ENCODE results near the gene CHAMP1. TPM values are rescaled to one million over a fixed set of nuclear protein-coding genes. Genes with fewer than 3 reads are reported as not detected.

The CHAMP1 gene
- total RNA-seq, 6 donors from 2014 or later, result 4.6 to 22.4 (median 18.0) TPM

DNA sequence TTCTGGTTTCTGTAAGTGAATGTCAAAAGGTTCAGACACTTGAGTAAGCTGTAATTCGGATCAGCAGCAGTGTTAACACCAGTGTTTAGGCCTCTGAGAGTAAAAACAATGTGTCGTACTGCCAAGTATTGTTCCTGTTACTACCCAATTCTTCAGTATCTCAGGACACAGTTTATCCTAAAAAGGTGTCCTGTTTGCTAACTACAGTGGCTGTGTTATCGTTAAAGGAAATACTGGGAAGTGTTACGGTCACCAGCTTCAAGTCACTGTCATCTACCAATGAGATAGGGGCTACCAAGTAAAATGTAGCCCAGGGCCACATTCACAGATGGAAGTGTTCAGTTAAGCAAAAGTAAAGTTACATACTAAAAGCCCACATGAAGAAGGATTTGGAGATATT is 35.2 kb upstream of the CHAMP1 start:
- ATAC-seq (ENCODE audit: low FRiP score in 2 of 2) (no peak), DNase-seq (no peak)
- peaks cover 17 to 29% (median 21%) of the 10 kb centered on the region in 4 donors for H3K4me1 ChIP-seq
- H3K4me3 ChIP-seq, result no peak overlapping the region
- 80 to 82% methylated on average over 4 of the region's 4 CpGs for WGBS, 2 donors
- H3K9me3 ChIP-seq, result no peaks in the 10 kb centered on the region
- TF ChIP-seq, protein P1, sequence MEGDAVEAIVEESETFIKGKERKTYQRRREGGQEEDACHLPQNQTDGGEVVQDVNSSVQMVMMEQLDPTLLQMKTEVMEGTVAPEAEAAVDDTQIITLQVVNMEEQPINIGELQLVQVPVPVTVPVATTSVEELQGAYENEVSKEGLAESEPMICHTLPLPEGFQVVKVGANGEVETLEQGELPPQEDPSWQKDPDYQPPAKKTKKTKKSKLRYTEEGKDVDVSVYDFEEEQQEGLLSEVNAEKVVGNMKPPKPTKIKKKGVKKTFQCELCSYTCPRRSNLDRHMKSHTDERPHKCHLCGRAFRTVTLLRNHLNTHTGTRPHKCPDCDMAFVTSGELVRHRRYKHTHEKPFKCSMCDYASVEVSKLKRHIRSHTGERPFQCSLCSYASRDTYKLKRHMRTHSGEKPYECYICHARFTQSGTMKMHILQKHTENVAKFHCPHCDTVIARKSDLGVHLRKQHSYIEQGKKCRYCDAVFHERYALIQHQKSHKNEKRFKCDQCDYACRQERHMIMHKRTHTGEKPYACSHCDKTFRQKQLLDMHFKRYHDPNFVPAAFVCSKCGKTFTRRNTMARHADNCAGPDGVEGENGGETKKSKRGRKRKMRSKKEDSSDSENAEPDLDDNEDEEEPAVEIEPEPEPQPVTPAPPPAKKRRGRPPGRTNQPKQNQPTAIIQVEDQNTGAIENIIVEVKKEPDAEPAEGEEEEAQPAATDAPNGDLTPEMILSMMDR (IDR thresholded peaks at IDR 0.05), result no peak
- TF ChIP-seq EP300 (IDR thresholded peaks at IDR 0.05), result no peak
- no peak for TF ChIP-seq POLR2A (IDR thresholded peaks at IDR 0.05)
- no peak for TF ChIP-seq POLR2AphosphoS5 (IDR thresholded peaks at IDR 0.05)
- peak overlapping the region in 2 of 4 donors; percentile 31 to 95 for H3K27ac ChIP-seq
- peaks cover 0 to 35% (median 8%) of the 10 kb centered on the region in 4 donors for H3K36me3 ChIP-seq
- H3K27me3 ChIP-seq, result no peaks in the 10 kb centered on the region

DNA sequence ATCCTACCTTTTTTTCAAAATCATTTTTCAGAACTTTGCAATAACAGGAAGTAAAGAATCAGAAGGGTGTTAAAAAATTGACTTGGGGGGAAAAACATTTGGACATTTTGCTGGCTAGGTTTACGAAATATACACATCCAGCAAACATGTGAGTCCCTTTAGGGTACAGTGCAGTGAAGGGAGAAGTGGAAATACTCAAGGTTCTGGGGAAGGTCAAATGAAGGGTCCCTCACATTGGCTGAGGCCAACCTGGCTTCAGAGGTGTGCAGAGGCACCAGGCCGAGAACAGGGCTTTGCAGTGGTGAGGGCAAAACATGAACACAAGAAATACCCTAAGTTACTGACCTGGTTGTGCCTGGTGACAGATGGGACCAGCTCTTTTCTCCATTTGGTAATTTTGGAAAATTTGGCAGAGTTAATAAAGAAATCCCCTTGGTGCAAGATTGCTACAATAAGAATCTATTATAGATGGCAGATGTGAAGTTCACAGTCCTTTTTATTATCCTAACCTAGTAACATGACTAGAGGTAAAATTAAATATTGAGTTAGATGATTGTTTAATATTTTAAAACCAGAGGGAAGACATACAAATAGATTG is 34.4 kb upstream of the CHAMP1 start:
- WGBS, 2 donors, result 70 to 87% methylated on average over 2 of the region's 2 CpGs
- Histone ChIP-seq H3K27me3 (no peaks in the 10 kb centered on the region), H3K36me3 (peaks cover 0 to 35% (median 8%) of the 10 kb centered on the region in 4 donors), H3K27ac (peak overlapping the region in 3 of 4 donors; percentile 95 to 98 (median 96)), H3K4me3 (no peak overlapping the region), H3K9me3 (no peaks in the 10 kb centered on the region), H3K4me1 (peaks cover 17 to 29% (median 21%) of the 10 kb centered on the region in 4 donors)
- ATAC-seq (ENCODE audit: low FRiP score in 2 of 2) (no peak), DNase-seq (no peak)
- TF ChIP-seq, protein P1 (IDR thresholded peaks at IDR 0.05), result no peak
- TF ChIP-seq POLR2AphosphoS5 (IDR thresholded peaks at IDR 0.05), result no peak
- no peak for TF ChIP-seq POLR2A (IDR thresholded peaks at IDR 0.05)
- TF ChIP-seq EP300 (IDR thresholded peaks at IDR 0.05), result no peak

DNA sequence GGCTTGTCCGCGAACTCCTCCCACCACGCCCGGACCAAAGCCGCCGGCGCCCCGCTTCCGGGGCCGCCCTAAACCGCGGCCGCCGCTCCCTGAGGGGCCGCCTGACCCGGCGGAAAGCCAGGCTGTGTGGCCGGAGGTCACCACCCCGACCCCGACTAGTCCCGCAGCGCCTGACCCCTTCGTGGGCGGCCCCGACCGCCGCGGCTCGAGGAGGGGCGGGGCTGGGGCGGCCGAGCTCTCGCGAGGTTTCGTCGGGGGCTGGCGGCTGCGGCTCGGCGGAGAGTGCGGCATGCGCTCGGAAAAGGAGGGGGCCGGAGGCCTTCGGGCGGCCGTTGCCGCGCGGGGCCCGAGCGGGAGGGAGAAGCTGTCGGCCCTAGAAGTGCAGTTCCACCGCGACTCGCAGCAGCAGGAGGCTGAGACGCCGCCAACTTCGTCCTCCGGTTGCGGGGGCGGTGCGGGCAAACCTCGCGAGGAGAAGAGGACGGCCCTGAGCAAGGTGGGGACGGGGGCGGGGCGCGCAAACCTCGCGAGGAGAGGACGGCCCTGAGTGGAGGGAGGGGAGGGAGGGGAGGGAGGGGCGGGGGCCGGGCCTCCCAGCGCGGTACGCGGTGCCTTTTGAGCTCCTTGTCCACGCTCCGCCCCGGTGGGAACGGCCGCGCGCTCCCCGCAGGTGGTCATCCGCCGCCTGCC is 32.8 kb upstream of the CHAMP1 start, which contains the start of gene UPF3A:
Gene UPF3A (plus strand): TSS at position 251 of the 690 bp plus-strand sequence. CDS start 39 bp downstream, at position 290.
- Histone ChIP-seq H3K9me3 (no peaks in the 10 kb centered on the region), H3K4me1 (peaks cover 17 to 29% (median 21%) of the 10 kb centered on the region in 4 donors), H3K36me3 (peaks cover 0 to 27% (median 5%) of the 10 kb centered on the region in 4 donors), H3K27me3 (no peaks in the 10 kb centered on the region), H3K4me3 (peak within 1 kb of the TSS; percentile 35 to 79 (median 74)), H3K27ac (peak within 1 kb of the TSS; percentile 95 to 99 (median 97))
- ATAC-seq (ENCODE audit: low FRiP score in 2 of 2) (peak; percentile 96), DNase-seq (peak; percentile 90 to 98)
- WGBS, 2 donors, result 0 to 1% methylated on average over 7 to 69 of the region's 89 CpGs
- TF ChIP-seq POLR2AphosphoS5 (IDR thresholded peaks at IDR 0.05) (peak; percentile 86 to 87), POLR2A (IDR thresholded peaks at IDR 0.05) (peak in 3 of 4 donors; percentile 72 to 90 (median 87)), EP300 (IDR thresholded peaks at IDR 0.05) (peak in 1 of 4 donors; percentile 13)
- TF ChIP-seq, protein P1 (IDR thresholded peaks at IDR 0.05), result peak in 1 of 6 experiments; percentile 21

DNA sequence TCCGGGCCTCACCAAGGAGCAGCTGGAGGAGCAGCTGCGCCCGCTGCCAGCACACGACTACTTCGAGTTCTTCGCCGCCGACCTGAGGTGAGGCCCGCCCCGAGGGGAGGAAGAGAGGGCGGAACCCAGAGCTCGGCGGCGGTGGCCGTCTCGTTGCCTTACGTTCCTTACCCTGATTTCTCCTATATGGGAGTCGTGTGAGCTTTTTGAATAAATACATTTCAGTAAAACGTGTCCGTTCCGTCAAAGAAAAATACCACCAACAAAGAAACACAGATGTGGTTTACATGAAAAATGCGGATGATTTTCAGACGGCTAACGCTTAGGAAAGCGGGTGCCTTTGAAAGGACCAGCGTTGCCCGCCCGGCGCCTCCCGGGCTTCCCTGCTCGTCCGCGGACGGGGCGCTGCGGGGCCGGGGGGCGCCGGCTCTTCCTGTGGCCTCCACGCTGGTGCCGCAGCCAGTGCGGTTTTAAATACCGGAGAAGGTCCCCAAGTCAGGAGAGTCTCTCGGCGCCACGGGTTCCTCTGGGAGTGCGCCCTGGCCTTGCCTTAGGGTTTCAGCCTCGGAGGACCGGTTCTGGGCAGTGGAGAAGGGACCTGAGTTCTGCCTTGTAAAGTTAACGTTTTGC is 32.1 kb upstream of the CHAMP1 start:
- Histone ChIP-seq H3K4me3 (peak overlapping the region; percentile 35 to 79 (median 74)), H3K4me1 (peaks cover 17 to 29% (median 21%) of the 10 kb centered on the region in 4 donors), H3K27ac (peak overlapping the region; percentile 95 to 99 (median 97)), H3K27me3 (no peaks in the 10 kb centered on the region), H3K9me3 (no peaks in the 10 kb centered on the region), H3K36me3 (peaks cover 0 to 31% (median 11%) of the 10 kb centered on the region in 4 donors)
- ATAC-seq (ENCODE audit: low FRiP score in 2 of 2) (peak; percentile 85 to 89), DNase-seq (peak; percentile 35 to 90)
- TF ChIP-seq, protein P1 (IDR thresholded peaks at IDR 0.05), result peak in 1 of 6 experiments; percentile 7
- peak; percentile 17 to 64 for TF ChIP-seq POLR2AphosphoS5 (IDR thresholded peaks at IDR 0.05)
- TF ChIP-seq EP300 (IDR thresholded peaks at IDR 0.05), result no peak
- TF ChIP-seq POLR2A (IDR thresholded peaks at IDR 0.05), result peak in 2 of 4 donors; percentile 49 to 69
- 0 to 1% methylated on average over 20 to 42 of the region's 50 CpGs for WGBS, 2 donors

All from upper lobe of left lung (tissue), 6 donors.